ENCODE results near the gene ALG13.

GRCh38 chrX:111728096-111728495 lies 47.1 kb downstream of the ALG13 start:
- TF ChIP-seq ZNF302 (tag by site-specific recombination; IDR thresholded peaks at IDR 0.05; ENCODE audit: low read depth), result no peak
- TF ChIP-seq ZBTB17 (tag by site-specific recombination; IDR thresholded peaks at IDR 0.05), result no peak
- TF ChIP-seq ZNF112 (tag by site-specific recombination; IDR thresholded peaks at IDR 0.05), result no peak
- TF ChIP-seq PBX3 (CRISPR knock-in tag; IDR thresholded peaks at IDR 0.05), result no peak
- no peak for TF ChIP-seq ZNF248 (tag by site-specific recombination; IDR thresholded peaks at IDR 0.05)
- TF ChIP-seq SETDB1 (IDR thresholded peaks at IDR 0.05; ENCODE audit: insufficient read length, low read length), result no peak
- TF ChIP-seq, protein P1, sequence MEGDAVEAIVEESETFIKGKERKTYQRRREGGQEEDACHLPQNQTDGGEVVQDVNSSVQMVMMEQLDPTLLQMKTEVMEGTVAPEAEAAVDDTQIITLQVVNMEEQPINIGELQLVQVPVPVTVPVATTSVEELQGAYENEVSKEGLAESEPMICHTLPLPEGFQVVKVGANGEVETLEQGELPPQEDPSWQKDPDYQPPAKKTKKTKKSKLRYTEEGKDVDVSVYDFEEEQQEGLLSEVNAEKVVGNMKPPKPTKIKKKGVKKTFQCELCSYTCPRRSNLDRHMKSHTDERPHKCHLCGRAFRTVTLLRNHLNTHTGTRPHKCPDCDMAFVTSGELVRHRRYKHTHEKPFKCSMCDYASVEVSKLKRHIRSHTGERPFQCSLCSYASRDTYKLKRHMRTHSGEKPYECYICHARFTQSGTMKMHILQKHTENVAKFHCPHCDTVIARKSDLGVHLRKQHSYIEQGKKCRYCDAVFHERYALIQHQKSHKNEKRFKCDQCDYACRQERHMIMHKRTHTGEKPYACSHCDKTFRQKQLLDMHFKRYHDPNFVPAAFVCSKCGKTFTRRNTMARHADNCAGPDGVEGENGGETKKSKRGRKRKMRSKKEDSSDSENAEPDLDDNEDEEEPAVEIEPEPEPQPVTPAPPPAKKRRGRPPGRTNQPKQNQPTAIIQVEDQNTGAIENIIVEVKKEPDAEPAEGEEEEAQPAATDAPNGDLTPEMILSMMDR (tag by site-specific recombination; IDR thresholded peaks at IDR 0.05), result no peak
- TF ChIP-seq PRDM1 (tag by site-specific recombination; IDR thresholded peaks at IDR 0.05), result no peak
- TF ChIP-seq ZBTB49 (tag by site-specific recombination; IDR thresholded peaks at IDR 0.05; ENCODE audit: low read depth), result no peak
- no peak for TF ChIP-seq ZNF530 (tag by site-specific recombination; IDR thresholded peaks at IDR 0.05; ENCODE audit: low read depth)
- TF ChIP-seq RBAK (tag by site-specific recombination; IDR thresholded peaks at IDR 0.05), result no peak
- TF ChIP-seq ZNF274 (IDR thresholded peaks at IDR 0.05; ENCODE audit: low read length), result no peak
- TF ChIP-seq ZNF274 (tag by site-specific recombination; IDR thresholded peaks at IDR 0.05; ENCODE audit: borderline replicate concordance), result no peak
- TF ChIP-seq, protein P2, sequence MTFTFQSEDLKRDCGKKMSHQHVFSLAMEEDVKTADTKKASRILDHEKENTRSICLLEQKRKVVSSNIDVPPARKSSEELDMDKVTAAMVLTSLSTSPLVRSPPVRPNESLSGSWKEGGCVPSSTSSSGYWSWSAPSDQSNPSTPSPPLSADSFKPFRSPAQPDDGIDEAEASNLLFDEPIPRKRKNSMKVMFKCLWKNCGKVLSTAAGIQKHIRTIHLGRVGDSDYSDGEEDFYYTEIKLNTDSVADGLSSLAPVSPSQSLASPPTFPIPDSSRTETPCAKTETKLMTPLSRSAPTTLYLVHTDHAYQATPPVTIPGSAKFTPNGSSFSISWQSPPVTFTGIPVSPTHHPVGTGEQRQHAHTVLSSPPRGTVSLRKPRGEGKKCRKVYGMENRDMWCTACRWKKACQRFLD (tag by site-specific recombination; IDR thresholded peaks at IDR 0.05), result no peak

Measured in HEK293 (cell line).